GM12878 (cell line): ENCODE measurements around the gene CREBBP. TPM values are rescaled to one million over a fixed set of nuclear protein-coding genes. Genes with fewer than 3 reads are reported as not detected.

Experiments
- ATF2 ChIP-seq: IDR thresholded peaks from 2 replicates; pipeline ENCODE4 v1.6.1; 2012; ENCODE audit warnings: low read length, inconsistent platforms
- CREM ChIP-seq: IDR thresholded peaks from 2 replicates; pipeline ENCODE4 v1.6.1; 2014; ENCODE audit warnings: antibody characterized with exemption, low read depth
- CTCF ChIP-seq, 3 experiments: IDR thresholded peaks in 2 of 3; conservative IDR thresholded peaks in 1 of 3; 2 replicates each; pipeline ENCODE4 v1.5.1; 2011; ENCODE audit warnings: low read depth in 3 of 3, low read length in 3 of 3, mild to moderate bottlenecking in 3 of 3, control low read depth in 2 of 3, moderate library complexity in 2 of 3, inconsistent platforms in 1 of 3, mixed read lengths in 1 of 3; ENCODE audit not compliant: control insufficient read depth in 2 of 3, insufficient read depth in 1 of 3; ENCODE audit errors: extremely low read depth in 1 of 3
- DPF2 ChIP-seq: fragments of 450-650 bp; IDR thresholded peaks from 2 replicates; pipeline ENCODE4 v1.6.1; 2017; ENCODE audit warnings: mild to moderate bottlenecking
- E2F4 ChIP-seq: IDR thresholded peaks from 2 replicates; pipeline ENCODE4 v1.6.1; 2012; ENCODE audit warnings: low read depth, low read length, improper control_type of control experiment
- ETV6 ChIP-seq, 2 experiments: fragments of 450-650 bp in 1 of 2; IDR thresholded peaks in 1 of 2; conservative IDR thresholded peaks in 1 of 2; 2 replicates each; pipeline ENCODE4 v1.6.1; 2014; ENCODE audit warnings: antibody characterized with exemption in 1 of 2, borderline replicate concordance in 1 of 2, low read depth in 1 of 2, mild to moderate bottlenecking in 1 of 2, moderate library complexity in 1 of 2
- JUNB ChIP-seq: IDR thresholded peaks from 2 replicates; pipeline ENCODE4 v1.6.1; 2016; ENCODE audit warnings: antibody characterized with exemption, mild to moderate bottlenecking
- MYB ChIP-seq: fragments of 150-350 bp; IDR thresholded peaks from 2 replicates; pipeline ENCODE4 v1.6.1; 2014; ENCODE audit warnings: mild to moderate bottlenecking, low read depth, low read length, borderline replicate concordance
- NR2F1 ChIP-seq: fragments of 450-650 bp; conservative IDR thresholded peaks from 2 replicates; pipeline ENCODE4 v1.6.1; 2017; ENCODE audit warnings: mild to moderate bottlenecking
- PAX5 ChIP-seq: IDR thresholded peaks from 2 replicates; pipeline ENCODE4 v1.6.1; 2011; ENCODE audit warnings: low read depth, low read length, borderline replicate concordance
- POU2F2 ChIP-seq: IDR thresholded peaks from 3 replicates; pipeline ENCODE4 v1.6.1; 2011; ENCODE audit warnings: low read depth, mild to moderate bottlenecking, low read length, borderline replicate concordance
- PRDM15 ChIP-seq: fragments of 450-650 bp; formaldehyde crosslinking; IDR thresholded peaks from 2 replicates; pipeline ENCODE4 v1.4.0; 2020; ENCODE audit warnings: mild to moderate bottlenecking, moderate library complexity
- RB1 ChIP-seq: fragments of 450-650 bp; formaldehyde crosslinking; IDR thresholded peaks from 2 replicates; pipeline ENCODE4 v1.6.1; 2017; ENCODE audit warnings: mild to moderate bottlenecking, borderline replicate concordance
- RBBP5 ChIP-seq: fragments of 200-600 bp; sonication (generic); conservative IDR thresholded peaks from 2 replicates; pipeline ENCODE4 v1.6.1; 2016
- SMARCA5 ChIP-seq: fragments of 450-650 bp; IDR thresholded peaks from 2 replicates; pipeline ENCODE4 v1.6.1; 2017; ENCODE audit warnings: mild to moderate bottlenecking
- SPI1 ChIP-seq: IDR thresholded peaks from 2 replicates; pipeline ENCODE4 v1.6.1; 2011; ENCODE audit warnings: low read depth, mild to moderate bottlenecking, low read length, moderate library complexity, borderline replicate concordance; ENCODE audit not compliant: insufficient read depth
- SREBF2 ChIP-seq: IDR thresholded peaks from 2 replicates; pipeline ENCODE4 v1.6.1; 2012; ENCODE audit warnings: mild to moderate bottlenecking, low read length
- STAT3 ChIP-seq: IDR thresholded peaks from 2 replicates; pipeline ENCODE4 v1.6.1; 2011; ENCODE audit warnings: low read depth, low read length, improper control_type of control experiment
- USF1 ChIP-seq: IDR thresholded peaks from 2 replicates; pipeline ENCODE4 v1.6.1; 2011; ENCODE audit warnings: borderline replicate concordance, low read depth, mild to moderate bottlenecking, moderate library complexity, mixed read lengths, low read length; ENCODE audit not compliant: insufficient read depth; ENCODE audit errors: extremely low read length
- YBX1 ChIP-seq: fragments of 450-650 bp; IDR thresholded peaks from 2 replicates; pipeline ENCODE4 v1.6.1; 2016; ENCODE audit warnings: antibody characterized with exemption
- ZBED1 ChIP-seq: IDR thresholded peaks from 2 replicates; pipeline ENCODE4 v1.6.1; 2016; ENCODE audit warnings: borderline replicate concordance
- ZNF384 ChIP-seq: IDR thresholded peaks from 2 replicates; pipeline ENCODE4 v1.6.1; 2012; ENCODE audit warnings: low read depth, mild to moderate bottlenecking, low read length, improper control_type of control experiment, borderline replicate concordance
- polyA plus RNA-seq, 11 experiments: library from polyadenylated mRNA; depleted of rRNA in 4 of 11; unstranded in 6 of 11; stranded (reverse) in 5 of 11; fragments of >200 nt; fragmentation: Nextera tagmentation in 4 of 11; fragmentation: Illumina TruSeq in 1 of 11; extraction: Ambion mirVana in 4 of 11; extraction: Trizol in 1 of 11; gene quantifications; 1 replicate in 1 of 11; 2 replicates in 10 of 11; pipeline versions ENCODE4 v1.2.1 to v1.2.3, GENCODE V29; 2011 to 2016; ENCODE audit warnings: inconsistent platforms in 2 of 11, missing spikeins in 2 of 11, low read depth in 1 of 11
- total RNA-seq, 4 experiments: library from RNA; depleted of rRNA in 3 of 4; stranded (reverse); fragments of >200 nt in 3 of 4; fragmentation: Illumina TruSeq in 1 of 4; extraction: Trizol in 1 of 4; gene quantifications; 2 replicates each; pipeline versions ENCODE4 v1.2.1 to v1.2.3, GENCODE V29; 2013 to 2021

The CREBBP gene
- total and polyA plus RNA-seq, 10 of the 15 experiments (the other 5 are each of a cell fraction or from before 2014, with no cell fraction given) = 3.4 to 32.7 (median 7.9) TPM

GRCh38 chr16:3787924-3788661, 92.4 kb downstream of the CREBBP start (continued):
- TF ChIP-seq MYB = no peak
- TF ChIP-seq JUNB = peak; percentile 76
- TF ChIP-seq RB1 = 0 out of 2 replicates have a peak, but pooled peaks have one; percentile 33
- peak; percentile 72; the same call in 1 of the 2 replicates for TF ChIP-seq NR2F1
- TF ChIP-seq YBX1 = no peak
- no peak for TF ChIP-seq SREBF2
- TF ChIP-seq STAT3 = no peak
- no peak for TF ChIP-seq RBBP5
- no peak for TF ChIP-seq CTCF (IDR thresholded peaks at IDR 0.05 in 2 of 3, conservative IDR thresholded peaks at IDR 0.05 in 1 of 3; ENCODE audit: control insufficient read depth in 2 of 3, extremely low read depth in 1 of 3, insufficient read depth in 1 of 3, low read depth in 3 of 3, low read length in 3 of 3)
- TF ChIP-seq SPI1 = no peak
- peak; percentile 71; the same call in 1 of the 3 replicates for TF ChIP-seq POU2F2
- no peak for TF ChIP-seq E2F4
- TF ChIP-seq ZNF384 = no peak
- no peak for TF ChIP-seq ATF2
- peak; percentile 90 for TF ChIP-seq DPF2
- no peak for TF ChIP-seq SMARCA5
- peak; percentile 69 for TF ChIP-seq PAX5
- no peak for TF ChIP-seq ETV6 (conservative IDR thresholded peaks at IDR 0.05 in 1 of 2, IDR thresholded peaks at IDR 0.05 in 1 of 2; ENCODE audit: borderline replicate concordance in 1 of 2, low read depth in 1 of 2)
- no peak for TF ChIP-seq USF1
- no peak for TF ChIP-seq PRDM15
- TF ChIP-seq CREM = peak; percentile 59
- no peak for TF ChIP-seq ZBED1
